Posterior cingulate gyrus (tissue), 11 donors: ENCODE measurements around the gene BCL3.

Source experiments
- DNase-seq, 10 donors: peaks; one replicate each; pipeline versions ENCODE4 v3.0.0 to v3.0.0-alpha.2; 2020 to 2021; ENCODE audit warnings: mixed read lengths in 3 of 10
- intact Hi-C: fragments of 100-400 bp; cut with DNase I; formaldehyde crosslinking; loops from one replicate; pipeline ENCODE4 v1.15.1; 2023

BCL3 gene

DNA sequence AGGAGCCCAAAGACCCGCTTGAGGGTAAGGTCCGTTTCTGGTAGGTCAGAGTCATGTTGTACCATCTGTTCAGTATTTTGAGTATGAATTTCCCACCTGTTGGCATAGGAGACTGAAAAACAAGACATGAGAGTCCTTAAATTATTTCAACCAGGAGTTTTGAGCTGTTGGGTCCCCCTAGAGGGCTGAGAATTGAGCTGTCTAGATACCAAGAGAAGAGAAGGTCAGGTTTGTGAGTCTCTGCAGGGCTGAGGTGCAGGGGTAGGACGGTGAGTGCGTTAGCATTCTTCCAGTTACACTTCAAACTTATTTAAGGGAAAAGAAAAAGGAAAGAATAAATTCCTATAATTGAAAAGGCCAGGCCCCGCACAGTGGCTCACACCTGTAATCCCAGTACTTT is 34.2 kb downstream of the BCL3 start:
- intact Hi-C loops = loop anchor here (5.0 kb wide), 1 partner anchor 65 kb away; the partner anchor contains the start of gene NECTIN2
- DNase-seq = no peak

DNA sequence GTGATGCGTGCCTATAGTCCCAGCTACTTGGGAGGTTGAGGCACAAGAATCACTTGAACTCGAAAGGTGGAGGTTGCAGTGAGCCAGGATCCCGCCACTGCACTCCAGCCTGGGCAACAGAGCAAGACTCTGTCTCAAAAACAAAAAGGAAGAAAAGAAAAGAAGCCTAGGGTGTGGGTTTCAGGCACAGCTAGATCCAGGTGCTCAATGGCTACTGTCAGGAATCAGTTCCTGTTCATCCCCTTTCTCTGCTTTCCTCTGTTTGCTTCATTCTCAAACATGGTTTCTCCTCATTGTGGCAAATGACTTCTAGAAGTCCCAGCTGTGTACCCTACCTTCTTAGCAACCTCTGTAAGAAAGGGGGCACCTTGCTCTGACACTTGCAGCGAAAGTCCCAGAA is 35.0 kb downstream of the BCL3 start:
- intact Hi-C loops = loop anchor here (5.0 kb wide), 1 partner anchor 64 kb away; the partner anchor contains the start of gene NECTIN2
- DNase-seq = no peak

DNA sequence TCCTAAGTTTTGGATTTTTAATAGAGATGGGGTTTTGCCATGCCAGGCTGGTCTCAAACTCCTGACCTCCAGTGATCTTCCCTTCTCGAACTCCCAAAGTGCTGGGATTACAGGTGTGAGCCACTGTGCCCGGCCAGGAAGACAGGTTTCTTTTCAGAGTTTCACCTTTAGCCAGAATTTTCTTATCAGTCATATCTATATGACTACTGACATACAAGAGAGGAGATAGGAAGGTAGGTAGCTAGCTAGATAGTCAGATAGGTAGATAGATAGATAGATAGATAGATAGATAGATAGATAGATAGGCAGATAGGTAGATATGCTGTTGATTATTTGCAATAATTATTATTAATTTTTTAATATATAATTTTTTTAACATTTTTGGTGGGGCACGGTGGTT is 36.8 kb downstream of the BCL3 start:
- DNase-seq = no peak
- intact Hi-C loops = no loop called here

DNA sequence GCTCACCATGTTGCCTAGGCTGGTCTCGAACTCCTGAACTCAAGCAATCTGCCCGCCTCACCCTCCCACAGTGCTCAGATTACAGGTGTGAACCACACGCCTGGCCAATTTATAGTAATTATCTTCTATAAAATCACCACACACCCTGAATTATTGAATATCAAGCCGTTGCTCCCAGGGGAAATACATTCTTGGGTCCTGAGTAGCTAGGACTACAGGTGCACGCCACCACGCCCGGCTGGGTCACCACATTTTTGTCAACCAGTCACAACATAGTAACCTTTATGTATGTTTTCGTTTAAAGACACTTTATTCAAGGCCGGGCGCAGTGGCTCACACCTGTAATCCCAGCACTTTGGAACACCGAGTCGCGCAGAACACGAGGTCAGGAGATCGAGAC is 37.5 kb downstream of the BCL3 start:
- DNase-seq = no peak
- intact Hi-C loops = no loop called here

DNA sequence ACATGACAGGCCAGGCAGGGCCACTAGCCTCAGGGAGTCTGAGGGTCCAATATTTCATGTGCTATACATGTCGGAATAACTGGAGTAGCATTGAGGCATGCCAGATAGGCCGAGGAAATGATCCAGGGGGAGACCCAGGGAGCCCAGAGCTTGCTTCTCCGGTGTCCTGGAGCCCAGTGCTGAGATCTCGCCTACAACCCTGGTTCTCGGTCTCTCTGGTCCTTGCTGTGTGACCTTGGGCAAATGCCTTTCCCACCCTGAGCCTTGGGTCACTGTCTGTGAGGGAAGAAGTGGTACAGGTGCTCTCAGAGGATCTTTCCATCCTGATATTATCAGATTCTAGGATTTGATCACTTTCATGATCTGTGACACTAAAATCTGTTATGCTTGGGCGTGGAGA is 40.5 kb downstream of the BCL3 start:
- intact Hi-C loops = no loop called here
- DNase-seq = no peak

DNA sequence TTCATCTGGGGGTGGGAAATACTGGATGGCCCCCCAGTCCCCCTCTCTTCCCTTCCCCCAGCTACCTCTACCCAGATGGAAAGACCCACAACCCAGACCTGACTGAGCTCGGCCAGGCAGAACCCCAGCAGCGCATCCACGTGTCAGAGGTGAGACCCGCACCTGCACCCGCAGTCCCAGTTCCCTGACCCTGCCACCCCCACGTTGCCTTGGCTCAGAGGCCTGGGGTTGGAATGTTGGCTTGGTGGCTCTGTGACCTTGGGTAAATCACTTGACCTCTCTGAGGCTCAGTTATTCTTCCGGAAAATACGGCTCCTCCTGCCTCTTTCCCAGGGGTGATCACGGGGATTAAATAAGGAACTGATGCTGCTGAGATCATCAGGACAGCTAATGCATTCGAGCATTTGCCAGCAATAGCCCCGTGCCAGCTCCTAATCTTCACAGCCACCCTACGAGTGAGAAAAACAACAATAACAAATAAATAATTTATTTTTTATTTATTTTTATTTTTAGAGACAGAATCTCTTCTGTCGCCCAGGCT is 41.5 kb downstream of the BCL3 start:
- DNase-seq = no peak
- intact Hi-C loops = no loop called here

DNA sequence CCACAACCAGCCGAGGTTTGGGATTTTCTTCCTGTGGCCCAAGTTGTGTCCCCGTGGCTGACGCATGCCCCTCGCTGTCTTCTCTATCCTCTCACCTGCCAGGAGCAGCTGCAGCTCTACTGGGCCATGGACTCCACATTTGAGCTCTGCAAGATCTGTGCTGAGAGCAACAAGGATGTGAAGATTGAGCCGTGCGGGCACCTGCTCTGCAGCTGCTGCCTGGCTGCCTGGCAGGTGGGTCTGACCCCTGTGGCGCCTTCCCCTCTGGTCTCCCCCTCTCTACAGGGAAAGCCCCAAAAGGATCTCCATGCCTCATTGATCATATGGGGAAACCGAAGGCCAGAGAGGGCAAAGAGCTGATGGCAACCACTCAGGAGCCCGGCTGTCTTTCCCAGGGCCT is 43.8 kb downstream of the BCL3 start:
- no peak for DNase-seq
- intact Hi-C loops = no loop called here

DNA sequence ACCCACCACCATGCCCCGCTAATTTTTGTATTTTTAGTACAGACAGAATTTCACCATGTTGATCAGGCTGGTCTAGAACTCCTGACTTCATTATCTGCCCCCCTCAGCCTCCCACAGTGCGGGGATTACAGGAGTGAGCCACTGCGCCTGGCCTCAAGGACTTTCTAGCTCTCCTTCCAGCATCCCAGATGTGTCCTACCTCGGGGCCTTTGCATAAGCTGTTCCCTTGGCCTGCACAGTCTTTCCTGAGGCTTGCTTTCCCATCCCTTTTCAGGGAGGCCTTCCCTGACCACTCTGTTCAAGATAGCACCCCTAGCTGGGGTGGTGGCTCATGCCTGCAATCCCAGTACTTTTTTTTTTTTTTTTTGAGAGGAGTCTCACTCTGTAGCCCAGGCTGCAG is 46.1 kb downstream of the BCL3 start:
- DNase-seq = no peak
- intact Hi-C loops = no loop called here

DNA sequence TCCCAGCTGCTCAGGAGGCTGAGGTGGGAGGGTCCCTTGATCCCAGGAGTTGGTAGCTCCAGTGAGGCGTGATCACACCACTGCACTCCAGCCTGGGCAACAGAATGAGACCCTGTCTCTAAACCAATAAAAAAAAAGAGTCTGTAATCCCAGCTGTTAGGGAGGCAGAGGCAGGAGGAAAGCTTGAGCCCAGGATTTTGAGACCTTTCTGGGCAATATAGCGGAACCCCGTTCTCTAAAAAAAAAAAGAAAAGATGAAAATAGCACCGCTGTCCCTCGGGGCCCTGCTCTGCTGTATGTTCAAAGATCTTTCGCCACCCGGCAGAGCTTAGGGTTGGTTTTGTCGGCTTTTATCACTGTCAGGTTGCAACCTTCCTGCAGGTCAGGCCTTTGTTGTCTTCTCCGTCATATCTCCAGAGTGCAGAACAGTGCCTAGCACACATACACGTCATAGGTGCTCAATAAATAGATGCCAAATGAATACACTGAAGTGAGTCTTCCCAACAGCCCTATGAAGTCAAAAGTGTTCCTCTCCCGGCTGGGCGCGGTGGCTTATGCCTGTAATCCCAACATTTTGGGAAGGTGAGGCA is 47.0 kb downstream of the BCL3 start:
- intact Hi-C loops = no loop called here
- no peak for DNase-seq

DNA sequence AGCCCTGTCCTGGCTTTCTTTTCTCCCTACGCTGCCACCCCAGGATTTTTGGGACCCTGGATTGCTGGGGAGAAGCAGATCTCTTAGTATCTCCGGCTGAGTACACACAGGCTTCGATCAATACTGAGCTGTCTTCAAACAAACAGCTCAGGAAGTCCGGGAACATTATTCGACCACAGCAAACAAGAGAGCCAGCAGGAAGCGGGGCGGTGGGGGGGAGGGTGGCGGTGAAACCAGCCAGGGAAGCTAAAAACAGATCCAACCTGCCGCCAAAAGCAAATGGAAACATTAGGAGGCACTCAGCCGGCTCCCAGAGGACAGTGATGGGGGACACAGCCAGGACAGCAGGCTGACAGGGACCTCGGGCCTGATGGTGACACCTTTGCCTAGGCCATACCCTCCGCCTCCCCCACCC is 48.2 kb downstream of the BCL3 start:
- DNase-seq = peak in 4 of 10 donors; percentile 6 to 63 (median 12)
- intact Hi-C loops = no loop called here

DNA sequence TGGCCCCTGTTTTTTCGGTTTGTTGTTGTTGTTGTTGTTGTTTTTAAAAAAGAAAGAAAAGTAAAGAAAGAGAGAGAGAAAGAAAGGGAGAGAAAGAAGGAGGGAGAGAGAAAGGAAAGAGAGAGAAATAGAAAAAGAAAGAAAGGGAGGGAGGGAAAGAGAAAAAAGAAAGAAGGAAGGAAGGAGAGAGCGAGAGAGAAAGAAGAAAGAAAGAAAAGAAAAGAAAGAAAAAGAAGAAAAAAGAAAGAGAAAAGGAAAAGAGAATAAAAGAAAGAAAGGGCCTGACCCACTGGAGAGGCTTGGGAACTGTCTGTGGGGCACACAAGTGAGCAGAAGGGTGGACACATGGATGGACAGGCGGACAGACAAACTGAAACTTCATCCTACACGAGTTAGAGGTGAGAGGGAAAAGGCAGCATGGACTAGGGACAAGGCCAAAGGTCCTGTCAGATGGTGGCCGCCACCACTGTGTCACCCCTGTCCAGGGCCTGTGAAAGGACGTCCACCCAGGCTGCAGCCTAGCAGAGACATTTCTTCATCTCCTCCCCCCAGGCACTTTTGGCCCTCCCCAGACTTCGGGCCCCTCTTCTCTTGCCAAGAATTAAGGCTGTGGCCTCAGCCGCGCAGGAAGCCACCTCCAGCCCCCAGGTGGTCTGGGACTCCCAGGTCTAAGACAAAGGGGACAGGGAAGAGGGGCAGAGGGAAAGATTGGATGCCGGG is 51.3 kb downstream of the BCL3 start:
- DNase-seq = no peak
- intact Hi-C loops = loop anchor here (2.0 kb wide), 1 partner anchor 45 kb away; no protein-coding TSS in a partner anchor

DNA sequence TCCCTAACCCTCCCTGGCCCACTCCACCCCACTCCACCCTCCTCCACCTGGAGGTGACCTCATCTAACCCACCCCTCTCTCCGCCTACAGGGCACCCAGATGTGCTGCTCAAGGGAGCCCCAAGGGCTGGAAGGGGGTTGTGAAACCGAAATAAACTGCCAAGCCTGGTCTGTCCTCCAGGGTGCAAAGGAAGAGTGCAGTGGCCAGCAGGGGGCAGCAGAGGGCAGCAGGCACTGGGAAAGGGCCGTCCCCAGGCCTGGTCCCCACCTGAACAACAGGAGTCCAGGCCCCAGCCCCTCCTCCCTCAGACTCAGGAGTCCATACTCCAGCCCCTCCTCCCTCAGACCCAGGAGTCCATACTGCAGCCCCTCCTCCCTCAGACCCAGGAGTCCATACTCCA is 52.0 kb downstream of the BCL3 start:
- peak; percentile 38 to 95 (median 76) for DNase-seq

DNA sequence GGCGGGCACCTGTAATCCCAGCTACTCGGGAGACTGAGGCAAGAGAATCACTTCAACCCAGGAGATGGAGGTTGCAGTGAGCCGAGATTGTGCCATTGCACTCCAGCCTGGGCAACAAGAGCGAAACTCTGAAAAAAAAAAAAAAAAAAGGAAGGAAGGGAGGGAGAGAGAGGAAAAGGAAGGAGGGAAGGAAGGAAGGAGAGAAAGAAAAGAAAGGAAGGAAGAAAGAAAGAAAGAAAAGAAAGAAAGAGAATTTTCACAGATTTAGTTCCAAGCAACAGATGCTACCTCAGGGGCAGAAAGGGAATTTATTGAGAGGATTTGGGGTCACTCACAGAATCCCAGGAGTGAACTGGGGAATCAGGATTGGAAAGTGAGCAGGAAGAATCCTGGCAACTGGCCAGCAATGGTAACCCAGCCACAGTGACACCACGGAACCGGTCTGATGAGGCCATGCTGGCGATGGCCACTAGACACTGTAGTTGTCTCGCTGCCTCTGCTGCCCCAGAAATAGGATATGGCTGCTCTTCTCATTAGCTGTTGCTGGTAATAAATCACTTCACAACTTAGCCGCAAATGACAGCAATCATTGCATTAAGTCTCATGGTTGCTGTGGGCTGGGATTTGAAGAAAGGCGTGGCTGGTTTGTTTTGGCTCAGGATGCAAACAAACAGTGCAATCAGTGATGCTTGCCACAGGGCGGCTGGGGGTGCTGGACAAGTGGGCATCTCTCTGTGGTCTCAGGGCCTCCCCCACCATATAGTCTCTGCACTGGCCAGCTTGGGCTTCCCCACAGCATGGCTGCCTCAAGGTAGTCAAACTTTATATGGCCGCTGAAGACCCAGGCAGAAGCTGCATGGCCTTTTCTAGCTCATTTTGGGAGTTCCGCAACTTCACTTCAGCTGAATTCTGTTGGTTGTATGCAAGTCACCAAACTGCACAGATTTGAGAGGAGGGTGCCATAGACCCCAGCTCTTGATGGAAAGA is 55.2 kb downstream of the BCL3 start:
- intact Hi-C loops = no loop called here
- DNase-seq = no peak

More for the DNA sequence above, 52.0 kb downstream of the BCL3 start:
- intact Hi-C loops = loop anchor here (2.0 kb wide), 1 partner anchor 44 kb away; no protein-coding TSS in a partner anchor

DNA sequence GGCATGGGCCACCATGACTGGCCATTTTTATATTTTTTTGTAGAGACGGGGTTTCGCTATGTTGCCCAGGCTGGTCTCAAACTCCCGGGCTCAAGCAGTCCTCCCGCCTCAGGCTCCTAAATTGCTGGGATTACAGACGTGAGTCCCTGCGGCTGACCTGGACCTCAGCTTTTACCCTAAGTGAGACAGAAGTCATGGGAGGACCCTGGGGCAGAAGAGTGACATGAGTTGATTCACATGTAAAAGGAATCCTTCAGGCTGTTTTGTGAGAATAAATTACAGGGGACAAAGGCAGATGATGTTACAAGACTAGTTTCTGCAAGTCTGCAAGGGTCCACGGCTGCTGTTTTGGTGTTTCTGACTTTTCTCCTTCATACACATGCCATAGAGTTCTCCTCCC is 57.8 kb downstream of the BCL3 start:
- peak in 1 of 10 donors; percentile 69 for DNase-seq
- intact Hi-C loops = no loop called here

DNA sequence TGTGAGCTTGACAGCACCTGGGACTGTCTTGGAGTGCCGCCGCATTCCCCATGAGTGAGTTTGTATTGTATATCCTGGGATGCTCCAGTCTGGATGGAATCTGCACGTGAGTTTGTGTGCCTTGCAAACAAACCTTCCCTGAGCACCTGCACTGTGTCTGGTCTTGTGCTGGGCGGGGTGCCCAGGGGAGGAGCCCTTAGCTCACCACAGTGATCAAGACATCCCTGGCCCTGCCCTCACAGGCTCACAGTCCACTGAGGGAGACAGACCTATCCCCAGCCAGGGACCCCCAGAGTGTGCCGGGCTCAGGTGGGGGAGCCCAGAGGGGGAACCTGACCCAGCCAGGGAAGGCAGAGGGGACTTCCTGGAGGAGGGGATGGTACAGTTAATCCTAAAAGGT is 58.7 kb downstream of the BCL3 start:
- DNase-seq = no peak
- intact Hi-C loops = no loop called here

DNA sequence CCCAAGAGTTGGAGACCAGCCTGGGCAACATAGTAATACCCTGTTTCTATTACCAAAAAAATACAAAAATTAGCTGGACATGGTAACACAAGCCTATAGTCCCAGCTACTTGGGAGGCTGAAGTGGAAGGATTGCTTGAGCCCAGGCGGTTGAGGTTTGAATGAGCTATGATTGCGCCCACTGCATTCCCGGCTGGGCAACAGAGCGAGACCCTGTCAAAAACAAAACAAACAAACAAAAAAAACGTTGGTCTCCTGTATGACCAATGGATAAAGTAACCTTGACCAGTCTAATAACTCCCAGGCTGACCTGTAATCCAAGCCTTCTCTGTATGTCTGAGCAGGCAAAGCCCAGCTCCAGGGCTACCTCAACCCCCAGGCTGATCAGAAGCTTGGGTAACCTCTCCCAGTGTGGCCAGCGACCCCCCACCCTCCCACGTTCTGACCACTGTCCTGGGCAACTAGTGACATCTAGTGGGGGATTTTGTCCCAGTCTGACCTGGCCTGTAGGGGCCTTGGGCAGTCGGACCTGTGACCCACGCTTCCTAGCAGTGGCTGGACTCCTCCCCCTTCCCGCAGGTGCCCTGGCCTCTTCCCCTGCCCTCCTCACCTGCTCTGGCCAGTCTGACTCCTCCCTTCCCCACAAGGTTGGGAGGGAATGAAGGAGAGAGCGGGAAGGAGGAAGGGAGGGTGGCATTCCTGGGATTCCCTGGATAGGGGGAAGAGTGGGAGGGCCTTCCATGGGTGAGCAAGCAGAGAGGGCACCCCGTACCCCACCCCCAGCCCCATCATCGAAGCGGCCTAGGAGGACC is 59.3 kb downstream of the BCL3 start:
- intact Hi-C loops = no loop called here
- DNase-seq = peak in 2 of 10 donors; percentile 11 to 21

DNA sequence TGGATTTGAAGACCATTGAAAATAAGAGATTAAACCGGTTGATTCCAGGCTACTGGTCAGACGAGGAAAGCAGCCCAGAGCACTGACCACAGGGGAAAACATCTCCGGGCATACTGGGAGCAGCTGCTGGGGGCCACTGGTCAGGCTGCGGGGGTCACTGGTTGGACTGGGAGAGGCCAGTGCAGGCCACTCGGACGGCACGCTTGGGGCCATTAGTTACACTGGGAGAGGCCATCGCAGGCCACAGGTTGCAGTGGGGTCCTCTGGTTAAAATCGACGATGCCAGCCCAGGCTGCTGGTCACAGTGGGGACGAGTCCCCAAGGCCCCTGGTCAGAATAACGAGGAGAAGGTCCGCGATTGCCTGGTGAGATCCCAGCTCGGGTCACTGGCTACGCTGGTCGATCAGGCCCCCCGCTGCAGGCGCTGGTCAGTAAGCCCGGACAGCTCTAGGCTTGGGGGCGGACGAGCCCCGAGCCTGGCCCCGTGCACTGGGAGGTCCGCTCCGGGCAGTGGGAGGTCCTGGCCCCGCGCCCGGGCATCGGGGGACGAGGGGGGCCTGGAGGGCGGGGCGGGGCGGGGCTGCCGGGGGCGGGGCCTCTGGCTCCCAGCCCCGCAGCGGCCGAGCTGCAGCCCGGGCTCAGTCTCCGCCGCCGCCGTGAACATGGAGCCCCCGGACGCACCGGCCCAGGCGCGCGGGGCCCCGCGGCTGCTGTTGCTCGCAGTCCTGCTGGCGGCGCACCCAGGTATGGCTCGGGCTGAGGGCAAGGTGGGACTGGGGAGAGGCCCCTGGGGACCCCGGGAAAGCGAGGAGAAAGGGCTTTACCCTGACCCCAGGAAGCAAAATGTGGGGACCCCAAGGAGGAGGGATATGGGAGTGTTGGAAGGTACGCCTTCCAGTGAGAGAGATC is 60.2 kb downstream of the BCL3 start, which contains the start of gene BCAM:
BCAM (plus strand) TSS at position 641 of the 909 bp plus-strand sequence; CDS start at position 663, 22 bp downstream.
- peak in 6 of 10 donors; percentile 16 to 92 (median 34) for DNase-seq
- intact Hi-C loops = no loop called here
